HL-60 (cell line): ENCODE data around the gene DUSP5.

ENCODE experiments used
- CTCF ChIP-seq: IDR thresholded peaks from one replicate; pipeline ENCODE4 v1.5.1; 2011; ENCODE audit warnings: low read length, control low read depth, inconsistent platforms; ENCODE audit not compliant: insufficient read depth
- GABPA ChIP-seq: IDR thresholded peaks from 2 replicates; pipeline ENCODE4 v1.6.1; 2012; ENCODE audit warnings: low read depth
- POLR2AphosphoS5 ChIP-seq: IDR thresholded peaks from 2 replicates; pipeline ENCODE4 v1.6.1; 2012; ENCODE audit warnings: low read depth
- REST ChIP-seq: IDR thresholded peaks from 2 replicates; pipeline ENCODE4 v1.6.1; 2012; ENCODE audit warnings: low read depth; ENCODE audit not compliant: insufficient replicate concordance

DNA sequence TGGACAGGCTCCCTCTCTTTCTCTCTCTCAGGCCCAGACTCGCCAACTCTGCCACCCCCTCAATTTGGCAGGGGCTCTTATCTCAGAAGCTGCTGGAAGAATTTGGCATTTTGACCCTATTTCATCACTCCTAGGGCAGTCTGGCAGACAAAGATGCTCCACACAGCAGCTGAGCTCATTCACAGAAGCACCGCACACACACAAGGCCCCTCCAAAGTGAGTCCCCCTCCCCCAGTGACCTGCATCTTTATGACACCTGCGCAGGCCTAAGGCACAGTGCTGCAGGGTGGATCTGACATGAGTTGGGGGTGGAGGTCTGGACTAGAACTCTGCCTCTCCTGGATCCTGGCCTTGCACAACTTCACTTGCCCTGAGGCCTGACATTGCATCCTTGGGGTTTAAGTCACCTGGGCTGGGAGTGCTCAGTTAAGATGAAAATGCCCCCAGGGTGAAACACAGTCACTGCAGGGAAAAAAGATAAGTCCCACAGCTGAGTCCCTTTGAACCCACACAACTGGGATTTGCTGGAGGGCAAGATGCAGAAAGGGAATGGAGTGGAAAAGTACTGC is 41.1 kb upstream of the DUSP5 start:
- TF ChIP-seq CTCF (no peak), POLR2AphosphoS5 (no peak), GABPA (no peak), REST (no peak)
